ENCODE measurements around the gene OR8H2.

GRCh38 chr11:56151376-56151775 lies 47.9 kb downstream of the OR8H2 start:
- TF ChIP-seq CTCF (conservative IDR thresholded peaks at IDR 0.05; ENCODE audit: low read depth, low read length), result no peak
- TF ChIP-seq EZH2 (IDR thresholded peaks at IDR 0.05; ENCODE audit: borderline replicate concordance, low read depth, low read length, poor library complexity, severe bottlenecking), result no peak
